Upper lobe of left lung (tissue), 4 donors: ENCODE results near the gene SVIL.
"Not testable (repeated sequence)": the region's sequence is repeated elsewhere in the genome, so short reads cannot be mapped to it uniquely, and the experiment has no call there.

Experiments used
- CTCF ChIP-seq, 6 experiments: fragments of 450-650 bp in 4 of 6; fragments of 200-600 bp in 2 of 6; sonication (generic) in 2 of 6; IDR thresholded peaks; one replicate each; pipeline ENCODE4 v1.5.1; 2016 to 2019; ENCODE audit warnings: antibody characterized with exemption in 6 of 6
- POLR2AphosphoS5 ChIP-seq, 2 donors: sonication (generic); formaldehyde crosslinking; IDR thresholded peaks; one replicate each; pipeline ENCODE4 v1.5.1; 2017; ENCODE audit warnings: antibody characterized with exemption in 2 of 2

DNA sequence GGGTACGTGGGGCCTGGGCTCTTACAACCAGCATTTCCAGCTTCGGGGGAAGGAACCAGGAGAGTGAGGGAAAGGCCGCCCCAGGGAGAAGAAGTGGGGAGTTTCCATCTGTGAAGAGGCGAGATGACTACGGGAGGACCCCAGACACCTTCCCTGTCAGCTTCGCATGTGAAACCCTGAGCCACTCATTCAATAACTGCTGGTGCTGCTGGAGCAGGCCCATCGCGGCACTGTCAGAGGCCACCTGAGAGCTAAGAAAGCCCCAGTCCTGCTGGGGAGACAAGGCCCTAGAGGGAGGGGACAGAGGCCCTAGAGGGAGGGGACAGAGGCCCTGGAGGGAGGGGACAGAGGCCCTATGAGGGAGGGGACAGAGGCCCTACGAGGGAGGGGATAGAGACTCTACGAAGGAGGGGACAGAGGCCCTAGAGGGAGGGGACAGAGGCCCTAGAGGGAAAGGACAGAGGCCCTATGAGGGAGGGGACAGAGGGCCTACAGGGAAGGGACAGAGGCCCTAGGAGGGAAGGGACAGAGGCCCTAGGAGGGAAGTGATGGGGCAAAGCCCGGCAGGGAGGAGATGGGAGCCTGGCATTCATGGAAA lies 128.3 kb downstream of the SVIL start:
- TF ChIP-seq CTCF, POLR2AphosphoS5 (IDR thresholded peaks at IDR 0.05): not testable (repeated sequence)
